Transverse colon (tissue), 3 donors: ENCODE measurements around the gene CACNG7.

Experiments used
- CTCF ChIP-seq, 5 experiments: fragments of 200-600 bp in 3 of 5; fragments of 450-650 bp in 2 of 5; sonication (generic) in 3 of 5; IDR thresholded peaks; 1 replicate in 2 of 5; 2 replicates in 3 of 5; pipeline ENCODE4 v1.5.1; 2016 to 2017; ENCODE audit warnings: antibody characterized with exemption in 5 of 5, inconsistent platforms in 3 of 5, mild to moderate bottlenecking in 2 of 5, moderate library complexity in 1 of 5
- POLR2A ChIP-seq: fragments of 450-650 bp; IDR thresholded peaks from one replicate; pipeline ENCODE4 v1.6.1; 2016; ENCODE audit warnings: antibody characterized with exemption, mild to moderate bottlenecking, moderate library complexity

DNA sequence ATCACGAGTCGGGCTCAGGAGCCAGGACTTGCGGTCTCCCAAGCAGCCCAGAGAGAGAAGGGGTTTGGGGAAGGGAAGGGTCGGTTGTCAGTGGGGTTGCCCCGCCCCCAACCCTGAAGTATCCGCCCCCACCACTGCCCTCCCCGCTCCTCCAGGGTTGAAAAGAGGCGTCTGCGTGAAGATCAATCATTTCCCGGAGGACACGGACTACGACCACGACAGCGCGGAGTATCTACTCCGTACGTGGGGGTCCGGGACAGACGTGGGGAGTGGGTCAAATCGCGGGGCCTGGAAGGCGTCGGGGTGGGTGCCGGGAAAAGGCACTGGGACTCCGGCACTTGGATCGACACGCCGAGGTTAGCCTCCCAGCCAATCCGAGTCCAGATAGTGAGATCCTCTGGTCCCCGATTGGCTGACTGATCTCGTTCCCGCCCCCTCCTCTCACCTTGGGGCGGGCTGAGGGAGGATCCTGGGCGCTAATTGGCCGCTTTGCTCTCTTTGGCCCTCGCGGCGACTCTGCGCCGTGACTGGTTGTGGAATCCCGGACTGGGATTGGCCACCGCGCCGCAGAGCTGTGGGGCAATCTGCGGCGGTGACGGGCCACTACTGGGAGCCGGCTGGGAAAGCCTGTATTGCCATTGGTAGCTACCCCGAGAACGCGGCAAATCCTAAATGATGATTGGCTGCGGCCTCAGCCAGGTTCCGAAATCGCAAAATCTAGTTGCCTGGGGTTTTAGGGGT lies 69.1 kb downstream of the CACNG7 start:
- no peak for TF ChIP-seq CTCF (IDR thresholded peaks at IDR 0.05)
- no peak for TF ChIP-seq POLR2A
